NB4 (cell line): ENCODE measurements around the gene PTRH2.

Source experiments
- POLR2A ChIP-seq: IDR thresholded peaks from 2 replicates; pipeline ENCODE4 v1.6.1; 2011; ENCODE audit warnings: mild to moderate bottlenecking; ENCODE audit not compliant: insufficient read length; ENCODE audit errors: extremely low read depth
- TF ChIP-seq, protein P1 (sequence below): IDR thresholded peaks from one replicate; pipeline ENCODE4 v1.5.1; 2012; ENCODE audit warnings: low read depth, low read length

DNA sequence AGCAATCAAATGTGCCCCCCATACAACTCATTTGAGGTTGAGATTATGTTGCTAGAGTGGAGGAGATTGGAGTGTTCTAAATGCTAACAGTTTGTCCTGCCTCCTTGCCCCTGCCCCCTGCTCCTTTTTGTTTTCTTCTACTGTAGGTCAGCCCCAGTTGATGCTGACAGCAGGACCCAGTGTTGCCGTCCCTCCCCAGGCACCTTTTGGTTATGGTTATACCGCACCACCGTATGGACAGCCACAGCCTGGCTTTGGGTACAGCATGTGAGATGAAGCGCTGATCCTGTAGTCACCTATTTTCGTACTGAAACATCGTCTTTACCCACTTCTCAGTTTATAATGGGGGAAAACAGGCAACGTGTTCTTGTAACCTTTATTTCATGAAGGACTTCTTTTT is 13.6 kb downstream of the PTRH2 start:
- TF ChIP-seq, protein P1, sequence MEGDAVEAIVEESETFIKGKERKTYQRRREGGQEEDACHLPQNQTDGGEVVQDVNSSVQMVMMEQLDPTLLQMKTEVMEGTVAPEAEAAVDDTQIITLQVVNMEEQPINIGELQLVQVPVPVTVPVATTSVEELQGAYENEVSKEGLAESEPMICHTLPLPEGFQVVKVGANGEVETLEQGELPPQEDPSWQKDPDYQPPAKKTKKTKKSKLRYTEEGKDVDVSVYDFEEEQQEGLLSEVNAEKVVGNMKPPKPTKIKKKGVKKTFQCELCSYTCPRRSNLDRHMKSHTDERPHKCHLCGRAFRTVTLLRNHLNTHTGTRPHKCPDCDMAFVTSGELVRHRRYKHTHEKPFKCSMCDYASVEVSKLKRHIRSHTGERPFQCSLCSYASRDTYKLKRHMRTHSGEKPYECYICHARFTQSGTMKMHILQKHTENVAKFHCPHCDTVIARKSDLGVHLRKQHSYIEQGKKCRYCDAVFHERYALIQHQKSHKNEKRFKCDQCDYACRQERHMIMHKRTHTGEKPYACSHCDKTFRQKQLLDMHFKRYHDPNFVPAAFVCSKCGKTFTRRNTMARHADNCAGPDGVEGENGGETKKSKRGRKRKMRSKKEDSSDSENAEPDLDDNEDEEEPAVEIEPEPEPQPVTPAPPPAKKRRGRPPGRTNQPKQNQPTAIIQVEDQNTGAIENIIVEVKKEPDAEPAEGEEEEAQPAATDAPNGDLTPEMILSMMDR = no peak
- no peak for TF ChIP-seq POLR2A
